GM19043 (cell line): ENCODE results near the gene SMIM17.

Source experiments
- ATAC-seq: cut with Tn5 transposase; IDR thresholded peaks from one replicate; pipeline ENCODE4 v1.9.1; 2021; ENCODE audit warnings: low read depth; ENCODE audit not compliant: unreplicated experiment

SMIM17 gene

DNA sequence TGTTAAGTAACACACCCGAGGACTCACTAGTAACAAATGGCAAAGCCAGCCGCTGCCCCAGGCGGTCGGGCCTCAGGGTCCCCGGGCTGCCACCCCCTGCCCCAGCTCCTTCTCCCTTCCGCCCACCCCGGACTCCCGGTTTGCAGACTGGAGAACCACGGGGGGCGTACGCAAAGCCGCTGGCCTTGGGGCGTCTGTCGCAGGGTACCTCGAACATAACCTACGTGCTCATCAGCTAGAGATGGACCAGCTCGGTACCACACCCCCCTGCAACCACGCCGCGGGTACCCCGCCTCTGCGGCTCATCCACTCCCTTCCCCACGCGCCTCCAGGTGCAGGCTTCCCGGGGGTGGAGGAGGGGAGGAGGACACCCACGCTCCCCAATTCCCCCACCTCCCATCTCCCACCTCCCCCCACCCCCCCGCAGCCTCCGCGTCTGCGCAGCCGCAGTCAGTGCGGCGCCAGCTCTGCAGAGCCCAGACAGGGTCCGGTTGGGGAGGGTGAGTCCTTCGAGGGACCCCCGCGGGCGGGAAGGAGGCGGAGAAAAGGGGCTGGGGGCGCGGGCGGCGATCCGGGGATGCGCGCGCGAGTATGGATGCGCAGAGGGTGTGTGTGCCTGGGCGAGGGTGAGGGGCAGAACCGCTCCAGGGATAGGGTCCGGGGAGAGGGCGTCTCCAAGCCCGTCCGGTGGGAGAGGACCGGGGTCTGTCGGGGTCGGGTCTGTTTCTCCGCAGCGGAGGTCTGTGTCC, at the start of gene SMIM17:
Gene SMIM17, plus strand, starts transcription at position 449 of the 749 bp plus-strand sequence. CDS start 2,509 bp downstream, outside the sequence.
- ATAC-seq, result no peak

DNA sequence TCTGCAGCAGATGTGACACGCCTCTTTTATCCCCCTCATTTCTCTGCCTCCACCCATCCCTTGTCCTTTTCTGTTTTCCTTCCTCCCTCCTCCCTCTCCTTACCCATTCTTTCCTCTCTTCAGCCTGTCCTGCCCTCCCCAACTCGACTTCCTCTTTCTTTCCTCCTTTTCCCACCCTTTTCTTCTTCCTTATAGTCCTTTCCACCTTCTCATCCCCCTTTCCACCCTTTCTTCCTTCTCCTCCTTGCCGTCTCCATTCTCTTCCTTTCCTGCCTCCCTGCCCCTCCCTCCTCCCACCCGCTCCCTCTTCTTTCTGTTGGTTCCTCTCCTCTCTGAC, 48.5 kb upstream of the SMIM17 start:
- no peak for ATAC-seq

DNA sequence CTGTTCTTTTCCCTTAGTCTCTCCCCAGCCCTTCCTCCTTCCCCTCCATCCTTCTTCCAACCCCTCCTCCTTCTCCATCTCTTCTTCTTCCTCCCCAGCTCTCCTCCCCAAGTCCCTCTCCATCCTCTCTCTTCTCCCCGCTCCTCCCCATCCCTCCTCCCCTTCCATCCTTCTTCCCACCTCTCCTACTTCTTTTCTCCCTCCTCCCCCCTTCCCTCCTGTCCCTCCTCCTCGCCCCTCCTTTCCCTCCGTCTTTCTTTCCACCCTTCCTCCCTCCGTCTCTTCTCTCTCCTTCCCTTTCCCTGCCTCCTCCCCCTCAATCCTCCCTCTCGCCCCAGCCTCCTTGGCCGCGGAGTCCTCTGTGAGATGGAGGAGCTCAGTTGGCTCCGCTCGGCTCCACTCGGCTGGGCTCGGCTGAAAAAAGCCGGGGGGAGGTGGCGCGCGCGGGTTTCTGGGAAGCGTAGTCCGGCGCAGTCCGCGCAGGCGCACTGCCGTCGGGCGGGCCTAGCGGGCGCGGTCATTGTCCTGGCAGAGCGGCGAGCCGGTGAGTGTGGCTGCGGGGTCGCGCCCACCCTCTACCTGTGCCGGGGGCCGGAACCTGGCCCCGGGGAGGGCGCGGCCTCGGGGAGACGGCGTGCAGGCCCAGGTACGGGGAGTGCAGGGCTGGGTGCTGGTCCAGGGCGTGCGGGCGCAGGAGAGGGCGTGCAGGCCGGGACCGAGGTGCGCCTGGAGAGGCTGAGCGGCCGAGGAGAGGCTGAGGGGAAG, 48.0 kb upstream of the SMIM17 start, which contains the start of gene ZNF71:
Gene ZNF71, plus strand, starts transcription at position 520 of the 765 bp plus-strand sequence. CDS start 6,257 bp downstream, outside the sequence.
- peak; percentile 90 for ATAC-seq

DNA sequence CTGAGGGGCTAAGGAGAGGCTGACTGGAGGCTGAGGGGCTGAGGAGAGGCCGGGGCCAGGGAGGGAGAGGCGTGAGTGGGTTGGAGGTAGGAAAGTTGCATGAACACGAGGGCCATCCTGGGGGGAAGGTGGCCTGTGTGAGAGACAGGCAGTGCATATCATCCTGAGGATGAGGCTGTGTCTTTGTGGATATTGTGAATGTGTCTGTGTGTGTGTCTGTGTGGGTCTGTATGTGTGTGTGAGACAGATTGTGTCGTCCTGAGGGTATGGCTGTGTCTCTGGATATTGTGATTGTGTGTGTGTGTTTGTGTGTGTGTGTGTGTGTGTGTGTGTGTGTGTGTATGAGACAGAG, 47.4 kb upstream of the SMIM17 start:
- ATAC-seq, result no peak

DNA sequence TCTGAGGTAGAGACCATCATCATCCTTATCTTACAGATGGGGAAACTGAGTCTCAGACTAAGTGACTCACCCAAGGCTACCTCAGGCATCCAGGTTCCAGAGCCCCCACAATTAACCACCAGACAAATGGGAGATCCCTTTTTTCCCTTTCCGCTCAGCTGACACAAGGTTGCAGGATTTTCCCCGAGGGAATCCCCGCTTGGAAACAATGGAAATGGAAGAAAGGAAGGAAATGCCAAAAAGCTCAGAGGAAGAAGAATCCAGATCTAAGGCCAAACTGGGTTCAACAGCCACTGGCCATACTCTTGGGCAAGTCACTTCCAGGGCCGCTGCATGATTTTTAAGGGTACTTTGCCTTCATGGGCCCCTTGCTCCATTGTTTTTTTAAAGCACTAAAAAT, 46.3 kb upstream of the SMIM17 start:
- ATAC-seq, result no peak

DNA sequence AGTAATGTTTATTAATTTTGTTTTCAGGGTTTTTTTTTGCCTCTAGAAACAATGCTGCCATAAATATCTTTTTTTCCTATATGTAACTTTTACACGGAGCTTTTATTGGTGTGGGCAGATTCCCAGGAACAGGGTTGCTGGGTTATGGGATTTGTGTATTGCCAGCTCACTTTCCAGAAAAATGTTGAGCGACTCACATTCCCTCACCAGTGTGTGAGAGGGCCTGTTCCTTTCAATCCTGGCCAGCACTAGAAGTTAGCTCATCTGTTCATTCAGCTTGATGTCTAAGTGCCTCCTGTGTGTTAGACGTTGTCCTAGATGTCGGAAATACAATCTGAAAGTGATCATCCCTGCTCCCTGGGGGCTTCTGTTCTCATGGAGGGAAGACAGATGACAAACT, 45.3 kb upstream of the SMIM17 start:
- ATAC-seq, result no peak

DNA sequence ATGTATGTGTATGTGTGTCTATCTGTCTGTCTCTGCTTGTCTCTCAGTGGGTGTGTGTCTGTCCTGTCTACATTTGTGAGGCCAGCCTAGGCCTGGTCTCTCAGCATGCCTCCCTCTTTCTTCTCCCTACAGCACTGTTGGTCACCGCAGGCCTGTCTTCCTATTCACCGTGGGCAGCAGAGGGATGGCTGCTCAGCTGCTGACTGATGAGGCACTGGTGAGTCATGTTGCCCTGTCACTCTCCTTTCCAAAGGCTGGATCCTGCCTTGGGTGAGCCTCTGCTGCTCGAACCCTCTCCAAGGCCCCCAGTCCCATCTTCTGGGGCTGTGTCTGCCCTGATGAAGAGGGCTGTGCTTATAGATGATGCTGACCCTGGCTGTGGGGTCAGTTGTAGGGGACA, 41.6 kb upstream of the SMIM17 start:
- ATAC-seq, result no peak

DNA sequence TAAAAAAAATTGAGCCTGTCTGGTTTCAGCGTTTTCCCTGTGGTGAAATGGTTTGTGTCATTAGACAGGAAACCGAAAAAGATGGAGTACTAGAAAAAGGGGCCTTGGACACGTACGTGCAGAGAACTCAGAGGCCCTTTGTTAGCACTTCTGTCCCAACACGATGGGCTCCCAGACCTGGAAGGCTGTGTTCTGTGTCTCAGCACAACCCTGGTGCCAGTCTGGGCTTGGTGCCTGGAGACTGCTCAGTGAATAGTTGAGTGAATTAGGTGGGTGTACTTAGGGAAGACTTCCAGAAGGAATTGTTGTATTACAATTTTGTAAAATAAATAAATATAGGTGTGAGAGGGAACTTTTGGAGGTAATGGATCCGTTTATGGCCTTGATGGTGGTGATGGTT, 39.1 kb upstream of the SMIM17 start:
- no peak for ATAC-seq

DNA sequence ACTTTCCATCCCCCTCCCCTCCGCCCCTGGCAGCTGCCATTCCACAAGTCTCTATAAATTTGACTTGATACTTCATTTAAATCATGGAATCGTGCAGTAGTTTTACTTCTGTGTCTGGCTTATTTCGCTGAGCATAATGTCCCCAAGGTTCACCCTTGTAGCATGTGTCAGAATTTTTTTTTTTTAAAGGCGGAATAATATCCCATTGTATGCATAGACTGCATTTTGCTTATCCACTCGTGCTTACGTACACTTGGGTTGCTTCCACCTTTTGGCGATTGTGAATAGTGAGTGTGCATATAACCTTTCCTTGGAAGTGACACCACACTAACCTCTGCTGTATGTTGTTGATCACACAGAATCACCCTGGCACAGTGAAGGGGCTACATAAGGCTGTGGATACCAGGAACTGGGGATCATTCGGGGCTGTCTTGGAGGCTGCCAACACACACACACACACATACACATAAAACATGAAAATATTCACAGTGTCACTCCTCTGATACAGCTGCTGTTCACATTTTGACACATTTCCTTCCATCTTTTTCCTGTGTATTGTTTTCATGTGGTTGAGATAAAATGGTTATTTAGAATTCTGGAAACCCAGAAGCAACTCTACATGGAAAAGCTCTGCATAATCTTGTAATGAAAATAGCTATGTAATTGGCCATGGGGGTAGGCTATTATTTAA, 34.5 kb upstream of the SMIM17 start:
- no peak for ATAC-seq

DNA sequence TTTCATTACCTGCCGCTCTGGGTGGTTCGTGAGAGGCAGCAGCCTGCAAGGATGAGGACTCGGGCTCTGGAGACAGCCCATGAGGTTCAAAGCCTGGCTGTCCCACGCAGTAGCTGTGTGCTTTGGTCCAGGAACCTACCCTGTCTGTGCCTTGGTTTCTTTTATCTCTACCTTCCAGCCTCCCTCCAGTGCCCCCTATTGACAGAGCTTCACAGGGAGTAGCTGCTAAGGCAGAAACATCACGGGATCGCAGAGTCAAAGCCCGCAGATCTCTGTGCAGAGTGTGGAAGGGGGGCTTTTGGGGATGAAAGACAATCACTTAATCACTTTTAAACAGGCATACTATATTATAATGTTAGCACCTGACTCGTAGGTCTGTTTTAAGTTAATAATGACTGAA, 31.7 kb upstream of the SMIM17 start:
- ATAC-seq, result no peak

DNA sequence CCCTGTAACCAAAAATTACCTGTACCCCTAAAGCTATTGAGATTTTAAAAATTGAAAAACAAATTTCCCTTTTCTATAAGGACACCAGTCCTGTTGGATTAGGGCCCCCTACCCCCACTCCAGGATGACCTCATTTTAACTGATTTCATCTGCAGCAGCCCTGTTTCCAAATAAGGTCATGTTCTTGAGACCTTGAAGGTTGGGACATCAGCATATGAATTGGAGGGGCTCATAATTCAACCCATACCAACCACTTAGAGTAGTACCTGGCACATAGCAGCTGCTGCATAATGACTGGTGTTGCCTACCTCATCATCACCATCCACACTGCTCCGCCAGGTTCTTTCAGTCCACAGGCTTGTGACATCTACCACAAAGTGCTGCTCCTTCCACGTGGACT, 30.2 kb upstream of the SMIM17 start:
- no peak for ATAC-seq

DNA sequence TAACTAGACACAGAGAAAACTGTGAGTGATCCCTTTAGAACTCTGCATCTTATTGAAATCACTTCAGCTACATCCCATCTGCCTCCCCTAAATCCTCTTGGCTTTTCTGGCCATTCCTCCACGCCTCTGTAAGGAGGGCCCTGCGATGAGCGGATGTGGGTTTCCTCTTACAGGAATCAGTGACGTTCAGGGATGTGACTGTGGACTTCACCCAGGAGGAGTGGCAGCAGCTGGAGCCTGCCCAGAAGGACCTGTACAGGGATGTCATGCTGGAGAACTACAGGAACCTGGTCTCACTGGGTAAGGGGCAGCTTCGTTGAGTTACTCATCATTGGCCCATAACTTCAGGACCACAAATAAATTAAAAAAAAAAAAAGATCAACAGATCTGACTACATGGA, 29.3 kb upstream of the SMIM17 start:
- no peak for ATAC-seq

DNA sequence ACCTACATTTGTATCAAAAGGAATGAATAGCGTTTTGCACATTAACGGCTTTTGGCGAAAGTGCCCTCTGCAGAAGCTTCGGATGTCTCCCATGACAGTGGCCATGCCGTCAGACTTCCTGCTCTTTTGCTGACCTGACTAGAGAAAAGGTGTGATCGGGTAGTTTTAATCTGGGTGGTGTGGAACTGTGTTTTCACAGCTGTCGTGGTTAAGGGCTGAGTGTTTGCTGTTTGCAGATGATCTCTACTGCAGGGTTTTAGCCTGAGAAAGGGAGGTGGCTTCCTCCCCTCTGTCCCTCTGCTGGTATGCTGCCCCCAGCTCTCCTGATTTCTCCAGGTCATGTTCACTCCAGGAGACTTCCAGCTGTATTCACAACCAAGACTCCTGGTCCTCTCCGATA, 25.4 kb upstream of the SMIM17 start:
- no peak for ATAC-seq

DNA sequence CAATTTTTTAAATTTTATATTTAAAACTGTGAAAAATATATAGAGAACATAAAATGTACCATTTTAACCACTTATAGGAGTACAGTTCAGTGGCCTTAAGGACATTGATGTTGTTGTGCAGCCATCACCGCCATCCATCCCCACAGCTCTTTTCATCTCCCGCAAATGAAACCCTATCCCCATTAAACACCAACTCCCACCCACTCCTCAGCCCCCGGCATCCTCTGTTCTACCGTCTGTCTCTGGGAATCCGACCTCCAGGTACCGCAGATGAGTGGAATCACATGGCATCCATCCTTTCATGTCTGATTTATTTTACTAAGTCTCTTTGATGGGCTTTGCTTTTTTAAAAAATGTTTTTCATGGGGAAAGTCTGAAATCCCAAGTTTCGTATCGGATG, 23.8 kb upstream of the SMIM17 start:
- no peak for ATAC-seq

DNA sequence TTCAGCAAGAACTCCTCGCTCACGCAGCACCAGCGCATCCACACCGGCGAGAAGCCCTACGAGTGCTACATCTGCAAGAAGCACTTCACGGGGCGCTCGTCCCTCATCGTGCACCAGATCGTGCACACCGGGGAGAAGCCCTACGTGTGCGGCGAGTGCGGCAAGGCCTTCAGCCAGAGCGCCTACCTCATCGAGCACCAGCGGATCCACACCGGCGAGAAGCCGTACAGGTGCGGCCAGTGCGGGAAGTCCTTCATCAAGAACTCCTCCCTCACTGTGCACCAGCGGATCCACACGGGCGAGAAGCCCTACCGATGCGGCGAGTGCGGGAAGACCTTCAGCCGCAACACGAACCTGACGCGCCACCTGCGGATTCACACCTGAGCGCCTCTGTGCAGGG, 20.6 kb upstream of the SMIM17 start:
- ATAC-seq, result no peak

DNA sequence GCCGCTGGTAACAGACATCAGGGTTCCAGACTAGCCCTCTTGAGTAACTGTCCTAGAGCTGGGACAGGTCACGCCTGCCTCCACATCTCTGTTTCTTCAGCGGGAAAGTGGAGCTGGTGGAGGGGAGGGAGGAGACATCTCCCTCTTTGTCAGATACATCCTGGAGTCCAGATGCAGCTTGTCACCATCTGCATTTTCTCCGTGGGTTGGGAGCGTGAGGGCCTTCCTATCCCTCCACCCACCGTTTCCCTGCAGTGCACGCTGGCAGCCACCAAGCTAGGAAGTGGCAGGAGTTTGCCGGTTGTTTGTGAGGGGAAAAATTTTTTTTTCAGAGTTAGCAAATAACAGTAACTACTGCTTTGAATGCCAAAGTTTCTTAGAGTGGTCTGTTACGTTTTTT, 20.0 kb upstream of the SMIM17 start:
- no peak for ATAC-seq

DNA sequence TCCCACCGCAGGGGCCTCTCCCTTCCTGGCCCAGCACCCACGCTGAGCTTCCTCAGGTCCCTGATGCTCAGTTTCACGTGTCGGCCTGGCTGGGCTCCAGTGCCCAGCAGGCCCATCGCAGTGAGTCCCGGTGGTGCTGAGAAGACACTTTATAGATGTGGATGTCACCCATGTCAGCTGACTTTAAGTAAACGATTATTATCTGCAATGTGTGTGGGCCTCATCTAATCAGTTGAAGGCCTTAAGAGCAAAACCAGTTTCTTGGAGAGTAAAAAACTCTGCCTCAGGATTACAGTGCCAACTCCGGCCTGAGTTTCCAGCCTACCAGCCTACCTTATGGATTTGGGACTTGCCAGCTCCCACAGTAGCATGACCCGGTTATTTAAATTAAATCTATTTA, 17.3 kb upstream of the SMIM17 start:
- ATAC-seq, result no peak

DNA sequence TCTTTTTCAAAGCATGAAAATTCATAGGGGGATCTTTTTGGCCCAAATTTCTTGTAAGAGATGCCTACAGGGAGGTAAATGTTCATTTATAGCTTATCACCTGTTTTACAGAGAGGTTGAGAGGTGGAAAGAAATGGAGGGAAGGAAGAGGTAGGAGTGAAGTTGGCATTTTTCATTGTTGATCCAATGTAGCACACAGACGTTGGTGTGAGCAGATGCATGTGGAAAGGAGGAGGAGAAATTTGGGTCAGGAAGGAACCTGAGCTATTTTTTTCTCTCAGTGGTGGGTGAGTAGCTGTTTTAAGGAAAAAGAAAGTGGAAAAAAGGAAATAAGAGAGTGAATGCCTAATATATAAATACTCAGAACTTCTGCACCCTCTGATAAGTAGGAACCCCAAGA, 9.9 kb upstream of the SMIM17 start:
- ATAC-seq, result no peak

DNA sequence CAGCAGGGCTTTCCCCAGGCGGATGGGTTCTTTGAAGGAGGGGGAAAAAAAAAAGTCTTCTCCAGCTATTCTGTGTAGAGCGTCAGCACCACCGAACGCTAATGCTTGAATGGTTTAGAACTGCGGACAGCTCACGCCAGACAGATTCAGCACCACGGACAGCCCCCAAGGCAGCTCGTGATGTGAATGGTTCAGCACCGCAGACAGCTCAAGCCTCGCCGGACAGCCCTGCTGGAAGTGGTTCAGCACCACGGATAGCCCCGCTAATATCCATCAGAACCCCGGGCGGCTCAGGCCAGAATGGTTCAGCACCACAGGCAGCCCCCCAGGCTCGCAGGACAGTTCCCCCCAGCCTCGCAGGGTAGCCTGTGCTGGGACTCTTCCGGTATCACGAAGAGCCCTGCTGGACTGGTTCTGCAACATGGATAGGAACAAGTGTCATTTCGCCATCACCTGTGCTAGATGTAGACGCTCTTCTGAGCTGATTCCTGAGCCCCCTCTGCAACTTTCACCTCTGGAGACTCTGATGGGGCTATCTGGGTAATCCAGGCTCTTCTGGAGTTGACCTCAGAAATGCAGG, 4.9 kb upstream of the SMIM17 start:
- ATAC-seq, result no peak

DNA sequence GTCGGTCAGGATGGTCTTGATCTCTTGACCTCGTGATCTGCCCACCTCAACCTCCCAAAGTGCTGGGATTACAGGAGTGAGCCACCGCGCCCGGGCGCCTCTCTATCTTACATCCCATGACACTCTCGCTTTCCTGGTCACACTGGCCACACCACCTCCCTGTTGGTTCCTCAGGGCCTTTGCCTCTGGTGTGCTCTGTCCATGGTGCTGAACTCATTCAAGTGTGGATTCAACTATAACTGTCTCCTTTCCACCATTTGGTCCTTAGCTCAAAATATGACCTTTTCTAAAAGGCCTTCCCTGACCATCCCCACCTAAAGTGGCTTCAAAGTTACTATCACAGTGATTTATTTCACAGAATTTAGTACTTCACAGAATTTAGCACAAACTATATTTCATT, 3.7 kb upstream of the SMIM17 start:
- ATAC-seq, result no peak

DNA sequence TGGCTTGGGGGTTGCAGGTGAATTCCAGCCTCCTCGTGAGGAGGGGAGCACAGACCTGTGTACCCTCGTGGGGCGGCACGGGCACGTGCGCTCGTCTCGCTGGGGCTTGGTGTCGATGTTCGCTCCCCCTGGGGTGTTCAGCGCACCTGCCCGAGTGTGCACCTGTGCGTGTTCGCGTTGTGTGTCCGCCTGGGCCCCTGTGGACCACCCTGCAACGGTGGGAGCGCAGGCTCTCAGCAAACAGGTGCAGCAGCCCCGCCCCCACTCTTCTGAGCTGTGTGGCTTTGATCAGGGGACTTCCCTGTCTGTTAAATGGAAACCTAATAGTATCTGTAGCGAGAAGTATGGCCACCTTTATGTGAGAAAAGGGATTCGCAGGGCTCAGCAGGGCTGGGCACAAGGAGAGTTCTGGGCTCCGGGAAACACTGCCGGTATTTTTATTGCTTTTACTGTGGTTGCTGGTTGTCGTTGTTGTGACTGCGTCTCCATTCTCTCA, 549 bp downstream of the SMIM17 start:
- no peak for ATAC-seq
